HepG2 (cell line): ENCODE measurements around the gene DLL4. TPM values are rescaled to one million over a fixed set of nuclear protein-coding genes. Genes with fewer than 3 reads are reported as not detected.

Experiments used
- BRCA1 ChIP-seq: sonication (generic); formaldehyde crosslinking; IDR thresholded peaks from 2 replicates; pipeline ENCODE4 v1.4.0; 2020; ENCODE audit warnings: missing genetic modification reagents
- HDAC6 ChIP-seq: fragments of 200-600 bp; sonication (generic); IDR thresholded peaks from 2 replicates; pipeline ENCODE4 v1.7.0; 2017; ENCODE audit warnings: mild to moderate bottlenecking, antibody characterized with exemption, low read length, low read depth
- HNF4A ChIP-seq: sonication (generic); formaldehyde crosslinking; IDR thresholded peaks from 2 replicates; pipeline ENCODE4 v1.4.0; 2020; ENCODE audit warnings: missing genetic modification reagents
- LCORL ChIP-seq, 2 experiments: fragments of 450-650 bp in 1 of 2; sonication (generic) in 1 of 2; formaldehyde crosslinking in 1 of 2; IDR thresholded peaks; 2 replicates each; pipeline versions ENCODE4 v1.5.0 to v1.6.1; 2017 to 2020; ENCODE audit warnings: antibody characterized with exemption in 1 of 2, missing genetic modification reagents in 1 of 2
- PRPF4 ChIP-seq: fragments of 200-400 bp; formaldehyde crosslinking; IDR thresholded peaks from 2 replicates; pipeline ENCODE4 v1.6.1; 2016; ENCODE audit warnings: low read length, low read depth; ENCODE audit not compliant: poor library complexity, severe bottlenecking
- RFX1 ChIP-seq: fragments of 450-650 bp; IDR thresholded peaks from 2 replicates; pipeline ENCODE4 v1.6.1; 2017
- SATB2 ChIP-seq: sonication (generic); formaldehyde crosslinking; IDR thresholded peaks from 2 replicates; pipeline ENCODE4 v1.5.0; 2020; ENCODE audit warnings: missing genetic modification reagents
- SIN3A ChIP-seq: IDR thresholded peaks from 2 replicates; pipeline ENCODE4 v1.6.1; 2011; ENCODE audit warnings: low read depth, mild to moderate bottlenecking, control low read depth, low read length, borderline replicate concordance
- SP1 ChIP-seq, 2 experiments: fragments of 450-650 bp in 1 of 2; sonication (generic) in 1 of 2; formaldehyde crosslinking in 1 of 2; IDR thresholded peaks; 2 replicates each; pipeline versions ENCODE4 v1.4.0 to v1.6.1; 2016 to 2020; ENCODE audit warnings: missing genetic modification reagents in 1 of 2
- SP5 ChIP-seq: IDR thresholded peaks from 2 replicates; pipeline ENCODE4 v1.6.1; 2016; ENCODE audit warnings: low read depth, borderline replicate concordance
- SRY ChIP-seq: sonication (generic); formaldehyde crosslinking; IDR thresholded peaks from 2 replicates; pipeline ENCODE4 v1.8.0; 2022; ENCODE audit warnings: mild to moderate bottlenecking, missing genetic modification reagents
- TRIM24 ChIP-seq: sonication (generic); formaldehyde crosslinking; IDR thresholded peaks from 2 replicates; pipeline ENCODE4 v1.8.0; 2022; ENCODE audit warnings: mild to moderate bottlenecking, missing genetic modification reagents
- ZC3H4 ChIP-seq: sonication (generic); formaldehyde crosslinking; IDR thresholded peaks from 2 replicates; pipeline ENCODE4 v1.4.0; 2020; ENCODE audit warnings: missing genetic modification reagents, borderline replicate concordance
- ZMYM4 ChIP-seq: sonication (generic); formaldehyde crosslinking; IDR thresholded peaks from 2 replicates; pipeline ENCODE4 v1.8.1; 2023; ENCODE audit warnings: mild to moderate bottlenecking, missing genetic modification reagents
- ZNF431 ChIP-seq: sonication (generic); formaldehyde crosslinking; IDR thresholded peaks from 2 replicates; pipeline ENCODE4 v1.9.0; 2022; ENCODE audit warnings: missing genetic modification reagents, low read depth, mild to moderate bottlenecking, borderline replicate concordance
- ZNF562 ChIP-seq: sonication (generic); formaldehyde crosslinking; IDR thresholded peaks from 2 replicates; pipeline ENCODE4 v1.8.0; 2022; ENCODE audit warnings: missing genetic modification reagents, borderline replicate concordance
- polyA plus RNA-seq, 8 experiments: library from polyadenylated mRNA; depleted of rRNA in 3 of 8; stranded (reverse) in 7 of 8; unstranded in 1 of 8; fragments of >200 nt; fragmentation: Illumina TruSeq in 4 of 8; extraction: Trizol in 4 of 8; gene quantifications; 2 replicates each; pipeline versions ENCODE4 v1.2.1 to v1.2.3, GENCODE V29; 2011 to 2016; ENCODE audit warnings: low read depth in 4 of 8, missing spikeins in 1 of 8, mixed read lengths in 1 of 8; ENCODE audit not compliant: insufficient read depth in 1 of 8
- total RNA-seq, 5 experiments: library from RNA; depleted of rRNA; stranded (reverse); fragments of >200 nt; fragmentation: Illumina TruSeq; extraction: Trizol; gene quantifications; 2 replicates each; pipeline ENCODE4 v1.2.3, GENCODE V29; 2016; ENCODE audit warnings: low read depth in 1 of 5
- TF ChIP-seq, protein P1 (sequence below): IDR thresholded peaks from 2 replicates; pipeline ENCODE4 v1.6.1; 2016; ENCODE audit warnings: missing compliant biosample characterization, missing genetic modification reagents, borderline replicate concordance
- TF ChIP-seq, protein P2 (sequence below): sonication (generic); formaldehyde crosslinking; IDR thresholded peaks from 2 replicates; pipeline ENCODE4 v1.4.0; 2020; ENCODE audit warnings: mild to moderate bottlenecking, missing genetic modification reagents
- TF ChIP-seq, protein P3 (sequence below): sonication (generic); formaldehyde crosslinking; IDR thresholded peaks from 2 replicates; pipeline ENCODE4 v1.5.0; 2020; ENCODE audit warnings: missing genetic modification reagents, mild to moderate bottlenecking, borderline replicate concordance
- TF ChIP-seq, protein P4 (sequence below): sonication (generic); formaldehyde crosslinking; IDR thresholded peaks from 2 replicates; pipeline ENCODE4 v1.5.1; 2020; ENCODE audit warnings: missing genetic modification reagents, mild to moderate bottlenecking, borderline replicate concordance

The DLL4 gene
- total and polyA plus RNA-seq, 2 of the 13 experiments (the other 11 are each of a cell fraction or from before 2014, with no cell fraction given), result 0.20 to 0.25 TPM

DNA sequence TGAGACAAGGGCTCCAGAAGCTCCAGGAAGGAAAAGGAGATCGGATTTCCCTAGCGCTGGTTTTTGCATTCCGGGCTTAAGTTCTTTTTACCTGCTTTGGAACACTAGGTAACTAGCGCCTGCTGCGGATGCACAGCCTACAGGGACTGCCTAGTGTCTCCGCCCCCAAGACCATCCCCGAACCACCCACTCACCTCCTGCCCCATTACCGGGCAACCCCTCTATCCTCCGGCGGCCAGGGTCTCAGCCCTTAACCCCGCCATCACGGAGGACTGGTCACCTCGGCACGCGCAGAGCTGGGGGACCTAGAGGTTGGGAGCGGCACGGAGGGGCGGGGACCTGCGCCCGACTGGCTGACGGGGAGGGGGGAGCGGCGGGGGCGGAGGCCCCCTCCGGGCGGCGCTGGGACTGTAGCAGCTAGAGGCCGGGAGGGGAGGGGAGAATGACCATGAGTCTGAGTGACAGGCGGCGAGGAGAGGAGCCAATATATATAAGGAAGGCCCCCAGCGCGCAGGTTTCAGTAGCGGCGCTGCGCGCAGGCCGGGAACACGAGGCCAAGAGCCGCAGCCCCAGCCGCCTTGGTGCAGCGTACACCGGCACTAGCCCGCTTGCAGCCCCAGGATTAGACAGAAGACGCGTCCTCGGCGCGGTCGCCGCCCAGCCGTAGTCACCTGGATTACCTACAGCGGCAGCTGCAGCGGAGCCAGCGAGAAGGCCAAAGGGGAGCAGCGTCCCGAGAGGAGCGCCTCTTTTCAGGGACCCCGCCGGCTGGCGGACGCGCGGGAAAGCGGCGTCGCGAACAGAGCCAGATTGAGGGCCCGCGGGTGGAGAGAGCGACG, at the start of gene DLL4 (continued):
- TF ChIP-seq, protein P1, sequence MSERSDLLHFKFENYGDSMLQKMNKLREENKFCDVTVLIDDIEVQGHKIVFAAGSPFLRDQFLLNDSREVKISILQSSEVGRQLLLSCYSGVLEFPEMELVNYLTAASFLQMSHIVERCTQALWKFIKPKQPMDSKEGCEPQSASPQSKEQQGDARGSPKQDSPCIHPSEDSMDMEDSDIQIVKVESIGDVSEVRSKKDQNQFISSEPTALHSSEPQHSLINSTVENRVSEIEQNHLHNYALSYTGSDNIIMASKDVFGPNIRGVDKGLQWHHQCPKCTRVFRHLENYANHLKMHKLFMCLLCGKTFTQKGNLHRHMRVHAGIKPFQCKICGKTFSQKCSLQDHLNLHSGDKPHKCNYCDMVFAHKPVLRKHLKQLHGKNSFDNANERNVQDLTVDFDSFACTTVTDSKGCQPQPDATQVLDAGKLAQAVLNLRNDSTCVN (CRISPR knock-in tag), result no peak
- TF ChIP-seq ZNF562 (CRISPR knock-in tag), result no peak
- TF ChIP-seq TRIM24 (CRISPR knock-in tag), result no peak
- no peak for TF ChIP-seq SP5 (CRISPR knock-in tag)
- TF ChIP-seq, protein P2, sequence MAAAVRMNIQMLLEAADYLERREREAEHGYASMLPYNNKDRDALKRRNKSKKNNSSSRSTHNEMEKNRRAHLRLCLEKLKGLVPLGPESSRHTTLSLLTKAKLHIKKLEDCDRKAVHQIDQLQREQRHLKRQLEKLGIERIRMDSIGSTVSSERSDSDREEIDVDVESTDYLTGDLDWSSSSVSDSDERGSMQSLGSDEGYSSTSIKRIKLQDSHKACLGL, result no peak; the same call in 1 of the 2 replicates
- TF ChIP-seq ZMYM4 (CRISPR knock-in tag), result no peak
- no peak for TF ChIP-seq BRCA1 (CRISPR knock-in tag)
- no peak for TF ChIP-seq LCORL (IDR thresholded peaks at IDR 0.05)
- TF ChIP-seq LCORL (CRISPR knock-in tag; IDR thresholded peaks at IDR 0.05), result no peak
- TF ChIP-seq, protein P3, sequence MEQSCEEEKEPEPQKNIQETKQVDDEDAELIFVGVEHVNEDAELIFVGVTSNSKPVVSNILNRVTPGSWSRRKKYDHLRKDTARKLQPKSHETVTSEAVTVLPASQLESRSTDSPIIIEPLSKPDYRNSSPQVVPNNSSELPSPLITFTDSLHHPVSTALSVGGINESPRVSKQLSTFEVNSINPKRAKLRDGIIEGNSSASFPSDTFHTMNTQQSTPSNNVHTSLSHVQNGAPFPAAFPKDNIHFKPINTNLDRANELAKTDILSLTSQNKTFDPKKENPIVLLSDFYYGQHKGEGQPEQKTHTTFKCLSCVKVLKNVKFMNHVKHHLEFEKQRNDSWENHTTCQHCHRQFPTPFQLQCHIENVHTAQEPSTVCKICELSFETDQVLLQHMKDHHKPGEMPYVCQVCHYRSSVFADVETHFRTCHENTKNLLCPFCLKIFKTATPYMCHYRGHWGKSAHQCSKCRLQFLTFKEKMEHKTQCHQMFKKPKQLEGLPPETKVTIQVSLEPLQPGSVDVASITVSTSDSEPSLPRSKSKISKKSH (CRISPR knock-in tag), result no peak
- no peak for TF ChIP-seq ZNF431 (CRISPR knock-in tag)
- TF ChIP-seq, protein P4, sequence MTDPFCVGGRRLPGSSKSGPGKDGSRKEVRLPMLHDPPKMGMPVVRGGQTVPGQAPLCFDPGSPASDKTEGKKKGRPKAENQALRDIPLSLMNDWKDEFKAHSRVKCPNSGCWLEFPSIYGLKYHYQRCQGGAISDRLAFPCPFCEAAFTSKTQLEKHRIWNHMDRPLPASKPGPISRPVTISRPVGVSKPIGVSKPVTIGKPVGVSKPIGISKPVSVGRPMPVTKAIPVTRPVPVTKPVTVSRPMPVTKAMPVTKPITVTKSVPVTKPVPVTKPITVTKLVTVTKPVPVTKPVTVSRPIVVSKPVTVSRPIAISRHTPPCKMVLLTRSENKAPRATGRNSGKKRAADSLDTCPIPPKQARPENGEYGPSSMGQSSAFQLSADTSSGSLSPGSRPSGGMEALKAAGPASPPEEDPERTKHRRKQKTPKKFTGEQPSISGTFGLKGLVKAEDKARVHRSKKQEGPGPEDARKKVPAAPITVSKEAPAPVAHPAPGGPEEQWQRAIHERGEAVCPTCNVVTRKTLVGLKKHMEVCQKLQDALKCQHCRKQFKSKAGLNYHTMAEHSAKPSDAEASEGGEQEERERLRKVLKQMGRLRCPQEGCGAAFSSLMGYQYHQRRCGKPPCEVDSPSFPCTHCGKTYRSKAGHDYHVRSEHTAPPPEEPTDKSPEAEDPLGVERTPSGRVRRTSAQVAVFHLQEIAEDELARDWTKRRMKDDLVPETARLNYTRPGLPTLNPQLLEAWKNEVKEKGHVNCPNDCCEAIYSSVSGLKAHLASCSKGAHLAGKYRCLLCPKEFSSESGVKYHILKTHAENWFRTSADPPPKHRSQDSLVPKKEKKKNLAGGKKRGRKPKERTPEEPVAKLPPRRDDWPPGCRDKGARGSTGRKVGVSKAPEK (CRISPR knock-in tag), result no peak
- no peak for TF ChIP-seq ZC3H4 (CRISPR knock-in tag)
- TF ChIP-seq SIN3A, result 0 out of 2 replicates have a peak, but pooled peaks have one; percentile 19
- TF ChIP-seq SP1 (IDR thresholded peaks at IDR 0.05), result no peak
- TF ChIP-seq SP1 (CRISPR knock-in tag; IDR thresholded peaks at IDR 0.05), result 0 out of 2 replicates have a peak, but pooled peaks have one; percentile 19
- no peak for TF ChIP-seq HNF4A (CRISPR knock-in tag)
- TF ChIP-seq HDAC6, result no peak
- TF ChIP-seq PRPF4, result no peak
- TF ChIP-seq SRY, result no peak
- no peak for TF ChIP-seq RFX1
- no peak for TF ChIP-seq SATB2 (CRISPR knock-in tag)
